Measurements from ENCODE around the gene IL13. TPM values are rescaled to one million over a fixed set of nuclear protein-coding genes. Genes with fewer than 3 reads are reported as not detected.

The IL13 gene
- total RNA-seq, 1 experiment from 2014 or later, result not detected

DNA sequence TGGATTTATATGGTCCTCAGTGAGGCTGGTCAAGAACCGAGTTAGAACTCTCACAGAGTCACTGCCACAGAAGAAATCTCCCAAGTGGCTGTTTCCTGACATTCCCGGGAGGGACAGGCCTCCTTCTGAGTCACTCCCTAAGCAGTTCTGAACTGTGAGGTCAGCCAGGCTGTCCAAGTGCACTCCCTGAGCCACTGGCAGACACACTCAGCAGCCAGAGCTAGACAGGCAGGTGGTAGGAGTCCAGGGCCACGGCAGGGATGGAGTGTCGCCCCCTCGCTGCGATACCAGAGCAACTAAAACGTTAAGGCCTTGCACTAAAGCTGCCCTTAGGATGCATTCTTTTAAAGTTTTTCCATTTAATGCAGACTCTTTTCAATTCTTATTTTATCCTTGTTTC is 19.2 kb downstream of the IL13 start:
- WGBS (ENCODE audit: extremely low coverage, insufficient read length, low lambda C conversion rate), result no CpG with 5 or more reads among the region's 7 CpGs
- H3K18ac ChIP-seq (ENCODE audit: insufficient read length, low read depth, low read length), result no peak overlapping the region
- H3K9me3 ChIP-seq (ENCODE audit: control insufficient read depth, low read depth, low read length), result no peaks in the 10 kb centered on the region
- no peak overlapping the region for H3K56ac ChIP-seq (ENCODE audit: insufficient read length, low read depth, low read length)
- no peak overlapping the region for H2AK5ac ChIP-seq (ENCODE audit: insufficient read length, low read length)
- H3K4me1 Mint-ChIP-seq, result peaks cover 4 to 5% of the 10 kb centered on the region in 2 experiments; a peak in 1 of 4 replicates
- no peak overlapping the region for H4K5ac ChIP-seq (ENCODE audit: insufficient read length, low read depth, low read length)
- no peak overlapping the region; the same call in 1 of the 2 replicates for H3K14ac ChIP-seq (ENCODE audit: insufficient read depth, low read length)
- H3K4me1 ChIP-seq (ENCODE audit: insufficient read depth, low read length), result no peaks in the 10 kb centered on the region
- no peak overlapping the region for H3K4me3 Mint-ChIP-seq
- no peak overlapping the region for H3K9ac ChIP-seq (ENCODE audit: extremely low read depth, insufficient read length, low read length)
- H3K79me2 ChIP-seq (ENCODE audit: insufficient read depth, low read length), result no peaks in the 10 kb centered on the region
- no peaks in the 10 kb centered on the region for H3K23me2 ChIP-seq (ENCODE audit: insufficient read length, low read depth, low read length, poor library complexity, severe bottlenecking)
- H2BK20ac ChIP-seq (ENCODE audit: low read depth, low read length, poor library complexity, severe bottlenecking), result no peak overlapping the region
- H3K27me3 ChIP-seq (ENCODE audit: insufficient read depth, low read length), result no peaks in the 10 kb centered on the region
- TF ChIP-seq, protein P1, sequence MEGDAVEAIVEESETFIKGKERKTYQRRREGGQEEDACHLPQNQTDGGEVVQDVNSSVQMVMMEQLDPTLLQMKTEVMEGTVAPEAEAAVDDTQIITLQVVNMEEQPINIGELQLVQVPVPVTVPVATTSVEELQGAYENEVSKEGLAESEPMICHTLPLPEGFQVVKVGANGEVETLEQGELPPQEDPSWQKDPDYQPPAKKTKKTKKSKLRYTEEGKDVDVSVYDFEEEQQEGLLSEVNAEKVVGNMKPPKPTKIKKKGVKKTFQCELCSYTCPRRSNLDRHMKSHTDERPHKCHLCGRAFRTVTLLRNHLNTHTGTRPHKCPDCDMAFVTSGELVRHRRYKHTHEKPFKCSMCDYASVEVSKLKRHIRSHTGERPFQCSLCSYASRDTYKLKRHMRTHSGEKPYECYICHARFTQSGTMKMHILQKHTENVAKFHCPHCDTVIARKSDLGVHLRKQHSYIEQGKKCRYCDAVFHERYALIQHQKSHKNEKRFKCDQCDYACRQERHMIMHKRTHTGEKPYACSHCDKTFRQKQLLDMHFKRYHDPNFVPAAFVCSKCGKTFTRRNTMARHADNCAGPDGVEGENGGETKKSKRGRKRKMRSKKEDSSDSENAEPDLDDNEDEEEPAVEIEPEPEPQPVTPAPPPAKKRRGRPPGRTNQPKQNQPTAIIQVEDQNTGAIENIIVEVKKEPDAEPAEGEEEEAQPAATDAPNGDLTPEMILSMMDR (conservative IDR thresholded peaks at IDR 0.05), result peak; percentile 57
- H3K36me3 Mint-ChIP-seq (ENCODE audit: insufficient read depth in 1 of 3, low read depth in 3 of 3), result no peaks in the 10 kb centered on the region
- H2BK15ac ChIP-seq (ENCODE audit: low read depth, low read length), result no peak overlapping the region
- no peak overlapping the region for H3K4me2 ChIP-seq (ENCODE audit: insufficient read depth, insufficient read length, low read length)
- no peak overlapping the region for H3K27ac Mint-ChIP-seq
- no peak overlapping the region for H2AFZ ChIP-seq (ENCODE audit: low read length)
- no peak overlapping the region for H2BK12ac ChIP-seq (ENCODE audit: insufficient read length, low read depth, low read length)
- no peak overlapping the region for H3T11ph ChIP-seq (ENCODE audit: low read length)
- H3K27ac ChIP-seq (ENCODE audit: insufficient read length, low read depth, low read length), result no peak overlapping the region
- H2BK5ac ChIP-seq (ENCODE audit: insufficient read length, low read length), result no peak overlapping the region
- H3K27me3 Mint-ChIP-seq (ENCODE audit: low read depth), result no peaks in the 10 kb centered on the region; the same call in 1 of the 2 replicates
- no peak overlapping the region for H3K23ac ChIP-seq (ENCODE audit: insufficient read length, low read depth, low read length)
- H2BK120ac ChIP-seq (ENCODE audit: low read depth, low read length, poor library complexity, severe bottlenecking), result no peak overlapping the region
- no peaks in the 10 kb centered on the region for H3K79me1 ChIP-seq (ENCODE audit: insufficient read depth, low read depth, low read length, poor library complexity, severe bottlenecking)
- no peak overlapping the region for H3K4ac ChIP-seq (ENCODE audit: low read depth, low read length)
- no peak overlapping the region for H4K91ac ChIP-seq (ENCODE audit: insufficient read length, low read depth, low read length)
- H3K9me3 Mint-ChIP-seq, result no peaks in the 10 kb centered on the region
- peaks cover 3% of the 10 kb centered on the region for H4K20me1 ChIP-seq (ENCODE audit: control insufficient read depth, insufficient read depth, insufficient read length)
- peak; percentile 59 for DNase-seq
- no peak overlapping the region for H4K8ac ChIP-seq (replicated peaks; ENCODE audit: insufficient read length, low read depth, low read length)

Measured in H9 (cell line).